CD4-positive, alpha-beta T cell (primary cell): Measurements from ENCODE around the gene ZBTB20. TPM values are rescaled to one million over a fixed set of nuclear protein-coding genes. Genes with fewer than 3 reads are reported as not detected.

Source experiments
- ATAC-seq: fragments of 200-7000 bp; cut with Tn5 transposase; one replicate; pipeline ENCODE4 v1.10.0; 2022; ENCODE audit warnings: mild to moderate bottlenecking; ENCODE audit not compliant: poor library complexity
- CTCF ChIA-PET: fragments of 350-600 bp; sonication (Branson Sonifier 250); formaldehyde crosslinking; loops from one replicate; lab custom pipeline; 2021; ENCODE audit warnings: antibody characterized with exemption, inconsistent platforms; lab: Charles Lee
- POLR2A ChIA-PET: fragments of 350-600 bp; sonication (Branson Sonifier 250); formaldehyde crosslinking; loops from one replicate; lab custom pipeline; 2021; ENCODE audit warnings: antibody characterized with exemption, inconsistent platforms; lab: Charles Lee
- DNase-seq, 14 experiments: peaks; one replicate each; pipeline ENCODE4 v3.0.0-alpha.2; 2013 to 2020; ENCODE audit warnings: mixed read lengths in 2 of 14
- H3K27ac ChIP-seq, 2 donors: one replicate each; pipeline versions ENCODE4 v1.5.1 to v1.7.0; 2013; ENCODE audit warnings: low read length in 2 of 2, low read depth in 1 of 2, mild to moderate bottlenecking in 1 of 2
- H3K27me3 ChIP-seq, 2 experiments: 1 replicate in 1 of 2; 2 replicates in 1 of 2; pipeline versions ENCODE4 v1.6.1 to v1.7.0; 2013; ENCODE audit warnings: low read length in 2 of 2, control low read depth in 1 of 2, mild to moderate bottlenecking in 1 of 2, moderate library complexity in 1 of 2; ENCODE audit not compliant: insufficient read depth in 2 of 2, control insufficient read depth in 1 of 2
- H3K36me3 ChIP-seq: one replicate; pipeline ENCODE4 v1.6.1; 2013; ENCODE audit warnings: low read length, control low read depth; ENCODE audit not compliant: insufficient read depth
- H3K4me1 ChIP-seq: one replicate; pipeline ENCODE4 v1.6.1; 2013; ENCODE audit warnings: low read length, control low read depth; ENCODE audit not compliant: insufficient read depth
- H3K4me3 ChIP-seq: one replicate; pipeline ENCODE4 v1.5.1; 2013; ENCODE audit warnings: mild to moderate bottlenecking, low read length, moderate library complexity
- H3K9me3 ChIP-seq, 2 experiments: 1 replicate in 1 of 2; 2 replicates in 1 of 2; pipeline versions ENCODE4 v1.6.1 to v1.7.0; 2013; ENCODE audit warnings: low read length in 2 of 2, mild to moderate bottlenecking in 2 of 2, control low read depth in 1 of 2, moderate library complexity in 1 of 2; ENCODE audit not compliant: control insufficient read depth in 1 of 2, insufficient read depth in 1 of 2
- H3K27ac Mint-ChIP-seq: one replicate; pipeline ENCODE4 v1.8.0; 2020; ENCODE audit warnings: mixed read lengths
- H3K27me3 Mint-ChIP-seq: one replicate; pipeline ENCODE4 v1.8.0; 2021; ENCODE audit warnings: mixed read lengths
- H3K36me3 Mint-ChIP-seq: one replicate; pipeline ENCODE4 v1.8.0; 2021; ENCODE audit warnings: low read depth, mixed read lengths
- H3K4me1 Mint-ChIP-seq: one replicate; pipeline ENCODE4 v1.8.0; 2021; ENCODE audit warnings: low read depth, mixed read lengths
- H3K4me3 Mint-ChIP-seq: one replicate; pipeline ENCODE4 v1.8.0; 2020; ENCODE audit warnings: mild to moderate bottlenecking, mixed read lengths
- H3K9me3 Mint-ChIP-seq: one replicate; pipeline ENCODE4 v1.8.0; 2020; ENCODE audit warnings: mixed read lengths
- CTCF ChIP-seq: fragments of 200-600 bp; IDR thresholded peaks from one replicate; pipeline ENCODE4 v1.8.0; 2022; ENCODE audit warnings: antibody characterized with exemption, mild to moderate bottlenecking
- intact Hi-C, 2 experiments: fragments of 100-400 bp; cut with DNase I in 1 of 2; cut with micrococcal nuclease in 1 of 2; formaldehyde crosslinking; loops; one replicate each; pipeline versions ENCODE4 v1.15.1 to v1.9.0; 2023 to 2025; cut with DNase I, micrococcal nuclease
- total RNA-seq, 174 experiments: library from RNA in 2 of 174; stranded (reverse) in 2 of 174; gene quantifications; one replicate each; pipeline ENCODE4 v1.2.3 and lab custom pipeline; 2021 to 2026

ZBTB20 gene
- total RNA-seq, 2 experiments from 2014 or later, result 41.6 to 47.4 TPM

GRCh38 chr3:114721209-114721608 is 425.9 kb downstream of the ZBTB20 start:
- Mint-ChIP-seq H3K27me3 (no peaks in the 10 kb centered on the region), H3K9me3 (no peaks in the 10 kb centered on the region), H3K27ac (no peak overlapping the region), H3K4me1 (peaks cover 61% of the 10 kb centered on the region), H3K4me3 (no peak overlapping the region), H3K36me3 (peaks cover 8% of the 10 kb centered on the region)
- ATAC-seq (no peak), DNase-seq (peak in 1 of 14 experiments; percentile 6)
- no peak for TF ChIP-seq CTCF
- intact Hi-C loops, result no loop called here
- no peak overlapping the region for H3K27ac ChIP-seq
- no peaks in the 10 kb centered on the region for H3K36me3 ChIP-seq
- H3K4me3 ChIP-seq, result no peak overlapping the region
- no peaks in the 10 kb centered on the region for H3K27me3 ChIP-seq
- CTCF ChIA-PET, result no interaction called here
- H3K4me1 ChIP-seq, result no peaks in the 10 kb centered on the region
- H3K9me3 ChIP-seq, result no peaks in the 10 kb centered on the region
- POLR2A ChIA-PET, result no interaction called here

GRCh38 chr3:114718898-114719210 is 428.2 kb downstream of the ZBTB20 start:
- Mint-ChIP-seq H3K27ac (no peak overlapping the region), H3K36me3 (peaks cover 10% of the 10 kb centered on the region), H3K4me1 (peaks cover 56% of the 10 kb centered on the region), H3K4me3 (no peak overlapping the region), H3K9me3 (no peaks in the 10 kb centered on the region), H3K27me3 (no peaks in the 10 kb centered on the region)
- POLR2A ChIA-PET, result no interaction called here
- no peaks in the 10 kb centered on the region for H3K27me3 ChIP-seq
- no peaks in the 10 kb centered on the region for H3K9me3 ChIP-seq
- CTCF ChIA-PET, result no interaction called here
- intact Hi-C loops, result no loop called here
- no peak overlapping the region for H3K4me3 ChIP-seq
- no peaks in the 10 kb centered on the region for H3K36me3 ChIP-seq
- H3K27ac ChIP-seq, result no peak overlapping the region
- DNase-seq (no peak), ATAC-seq (no peak)
- no peak for TF ChIP-seq CTCF
- H3K4me1 ChIP-seq, result no peaks in the 10 kb centered on the region

- Histone ChIP-seq H3K4me1 (no peaks in the 10 kb centered on the region), H3K36me3 (no peaks in the 10 kb centered on the region), H3K27me3 (no peaks in the 10 kb centered on the region), H3K27ac (no peak overlapping the region), H3K9me3 (no peaks in the 10 kb centered on the region), H3K4me3 (no peak overlapping the region)
- peaks cover 13% of the 10 kb centered on the region for H3K36me3 Mint-ChIP-seq
- no peak overlapping the region for H3K4me3 Mint-ChIP-seq
- no peaks in the 10 kb centered on the region for H3K27me3 Mint-ChIP-seq
- ChIA-PET CTCF (no interaction called here), POLR2A (no interaction called here)
- no peaks in the 10 kb centered on the region for H3K9me3 Mint-ChIP-seq
- DNase-seq, result no peak
- intact Hi-C loops, result no loop called here
- H3K4me1 Mint-ChIP-seq, result peaks cover 53% of the 10 kb centered on the region
- peak; percentile 29 for ATAC-seq
- TF ChIP-seq CTCF, result no peak
- no peak overlapping the region for H3K27ac Mint-ChIP-seq
Observed at GRCh38 chr3:114718071-114718897, 428.8 kb downstream of the ZBTB20 start.
